ENCODE measurements around the gene DRC1.

GRCh38 chr2:26409785-26410184, 8.1 kb downstream of the DRC1 start:
- TF ChIP-seq, protein P1, sequence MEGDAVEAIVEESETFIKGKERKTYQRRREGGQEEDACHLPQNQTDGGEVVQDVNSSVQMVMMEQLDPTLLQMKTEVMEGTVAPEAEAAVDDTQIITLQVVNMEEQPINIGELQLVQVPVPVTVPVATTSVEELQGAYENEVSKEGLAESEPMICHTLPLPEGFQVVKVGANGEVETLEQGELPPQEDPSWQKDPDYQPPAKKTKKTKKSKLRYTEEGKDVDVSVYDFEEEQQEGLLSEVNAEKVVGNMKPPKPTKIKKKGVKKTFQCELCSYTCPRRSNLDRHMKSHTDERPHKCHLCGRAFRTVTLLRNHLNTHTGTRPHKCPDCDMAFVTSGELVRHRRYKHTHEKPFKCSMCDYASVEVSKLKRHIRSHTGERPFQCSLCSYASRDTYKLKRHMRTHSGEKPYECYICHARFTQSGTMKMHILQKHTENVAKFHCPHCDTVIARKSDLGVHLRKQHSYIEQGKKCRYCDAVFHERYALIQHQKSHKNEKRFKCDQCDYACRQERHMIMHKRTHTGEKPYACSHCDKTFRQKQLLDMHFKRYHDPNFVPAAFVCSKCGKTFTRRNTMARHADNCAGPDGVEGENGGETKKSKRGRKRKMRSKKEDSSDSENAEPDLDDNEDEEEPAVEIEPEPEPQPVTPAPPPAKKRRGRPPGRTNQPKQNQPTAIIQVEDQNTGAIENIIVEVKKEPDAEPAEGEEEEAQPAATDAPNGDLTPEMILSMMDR (IDR thresholded peaks at IDR 0.05) = no peak
- TF ChIP-seq POLR2A (IDR thresholded peaks at IDR 0.05; ENCODE audit: low read length) = no peak
- TF ChIP-seq JUN (IDR thresholded peaks at IDR 0.05) = no peak
- no peak for TF ChIP-seq EP300 (IDR thresholded peaks at IDR 0.05)
- no peak for TF ChIP-seq RCOR1 (IDR thresholded peaks at IDR 0.05; ENCODE audit: low read depth, low read length)
